Measurements from ENCODE around the gene CELSR3.
A peak's percentile ranks its signal among the peaks of the same experiment; 100 is the strongest.

Gene CELSR3

DNA sequence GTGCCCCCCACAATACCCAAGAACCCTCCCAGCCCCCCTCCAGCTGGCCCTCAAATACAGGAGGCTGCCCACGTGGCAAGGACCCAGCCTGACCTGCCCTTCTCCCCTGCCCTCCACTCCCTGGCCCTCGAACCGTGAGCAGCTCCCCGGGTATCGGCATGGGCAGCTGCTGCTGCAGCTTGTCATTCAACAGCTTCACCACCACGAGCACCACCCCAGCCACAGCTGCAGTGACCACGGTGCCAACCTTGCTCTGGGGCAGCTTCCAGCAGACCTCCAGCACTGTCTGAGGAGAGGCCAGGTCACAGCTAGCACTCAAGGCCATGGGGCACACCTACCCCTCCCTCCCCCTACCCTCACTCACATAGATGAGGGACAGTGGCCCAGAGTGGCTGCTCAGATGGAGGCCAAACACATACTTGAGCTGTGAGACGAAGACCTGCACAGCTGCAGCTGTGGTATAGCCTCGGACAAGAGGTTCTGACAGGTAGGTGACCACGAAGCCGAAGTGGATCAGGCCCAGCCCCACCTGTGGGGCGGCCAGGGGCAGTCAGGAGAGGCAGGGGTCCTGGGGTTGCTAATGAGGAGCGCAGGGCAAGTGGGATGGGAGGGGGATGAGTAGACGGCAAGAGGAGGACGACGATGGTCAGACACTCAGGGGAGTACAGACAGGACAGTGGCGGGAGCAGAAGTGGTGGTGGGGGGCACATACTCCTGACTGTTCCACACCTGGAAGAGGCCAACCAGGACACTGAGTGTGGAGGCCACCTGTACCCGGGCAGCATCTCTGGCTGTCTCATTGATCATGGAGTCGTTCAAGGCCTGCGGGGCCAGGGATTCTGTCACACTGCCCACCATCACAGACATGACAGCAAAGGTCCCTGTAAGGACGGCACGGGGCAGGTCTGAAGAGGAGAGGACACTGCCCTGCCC, 30.9 kb downstream of the CELSR3 start:
- DNase-seq = no peak

DNA sequence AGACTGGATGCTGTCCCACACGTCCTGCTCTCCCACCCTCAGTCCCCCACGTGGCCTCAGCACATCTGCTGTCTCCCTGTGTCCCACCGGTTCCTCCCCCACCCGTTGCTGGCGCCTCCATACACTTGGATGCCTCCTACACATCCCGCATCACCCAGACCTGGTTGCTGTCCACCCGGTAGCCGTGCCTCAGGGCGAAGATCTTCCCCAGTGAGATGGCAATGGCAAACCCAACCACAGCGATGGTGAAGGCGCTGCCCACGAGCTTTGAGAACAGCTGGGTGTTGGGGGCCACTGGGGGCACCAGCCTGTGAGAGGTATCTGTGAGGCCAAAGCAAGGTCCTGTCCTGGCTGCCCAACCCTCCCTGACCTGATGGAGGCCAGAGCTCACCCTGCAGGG, 31.9 kb downstream of the CELSR3 start:
- no peak for DNase-seq

DNA sequence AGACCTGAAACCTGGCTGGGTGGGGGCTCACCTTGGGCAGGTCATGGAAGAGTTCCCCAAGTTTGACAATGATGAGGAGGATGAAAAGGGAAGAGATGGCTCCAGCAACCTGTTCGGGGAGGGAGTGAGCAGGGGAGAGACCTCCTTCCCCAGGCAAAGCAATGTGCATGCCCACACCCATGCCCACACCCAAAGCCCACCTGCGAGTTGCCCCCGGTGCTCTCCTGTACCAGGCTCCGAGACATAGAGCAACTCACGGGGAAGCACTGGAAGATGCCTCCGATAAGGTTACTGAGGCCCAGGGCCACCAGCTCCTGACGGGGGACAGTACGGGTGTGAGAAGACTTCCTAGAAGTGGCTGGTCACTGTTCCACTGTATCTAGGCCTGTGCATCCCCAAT, 32.3 kb downstream of the CELSR3 start:
- DNase-seq = no peak

DNA sequence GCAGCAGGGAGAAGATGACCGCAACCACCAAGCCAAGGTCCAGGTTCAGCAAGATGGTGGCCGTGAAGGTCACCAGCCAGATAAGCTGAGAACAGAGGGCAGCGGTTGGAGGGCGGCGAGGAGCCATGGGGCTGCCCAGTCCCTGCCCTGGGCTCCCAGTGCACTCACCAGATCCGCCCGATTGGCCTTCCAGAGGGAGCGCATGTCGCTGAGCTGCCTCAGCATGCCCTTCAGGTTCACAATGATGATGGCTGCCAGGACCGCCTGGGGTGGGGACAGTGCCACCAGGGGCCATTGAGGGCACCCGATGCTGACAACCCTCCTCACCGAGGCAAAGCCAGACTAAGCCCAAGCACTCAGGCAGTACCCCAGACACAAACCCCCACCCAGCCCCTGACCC, 32.8 kb downstream of the CELSR3 start:
- no peak for DNase-seq

DNA sequence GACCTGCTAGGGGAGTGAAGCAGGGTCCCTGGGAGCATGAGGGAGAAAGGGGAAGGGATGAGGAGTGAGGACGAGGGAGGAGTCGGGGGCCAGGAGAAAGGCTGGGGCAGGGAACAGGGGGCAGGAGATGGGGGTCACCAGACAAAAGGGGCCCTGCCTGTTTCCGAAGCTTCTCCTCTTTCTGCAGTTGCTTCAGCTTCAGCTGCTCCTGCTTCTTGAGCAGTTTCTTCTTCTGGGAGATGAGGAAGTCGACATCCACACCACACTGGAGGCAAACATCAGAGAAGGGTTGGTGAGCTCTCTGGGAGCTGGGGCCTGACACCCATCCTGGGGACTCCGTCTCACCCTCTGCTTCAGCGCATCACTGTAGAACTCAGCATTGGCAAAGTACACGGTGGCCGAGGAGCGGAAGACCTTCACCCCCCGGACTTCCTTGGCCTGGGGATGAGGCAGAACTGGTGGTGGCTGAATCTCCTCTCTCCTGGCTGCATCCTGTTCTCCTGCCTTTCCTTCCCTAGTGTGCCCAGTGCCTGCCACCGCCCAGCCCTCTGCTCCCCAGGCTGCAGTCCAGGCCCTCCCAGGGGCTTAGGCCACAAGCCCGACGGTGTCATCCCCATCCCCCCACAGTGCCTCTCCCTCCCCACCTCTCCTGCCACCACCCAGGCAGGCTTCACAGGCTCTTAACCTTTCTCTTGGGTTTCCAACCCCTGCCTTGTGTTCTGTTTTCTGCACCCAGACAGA, 34.2 kb downstream of the CELSR3 start:
- DNase-seq = no peak

DNA sequence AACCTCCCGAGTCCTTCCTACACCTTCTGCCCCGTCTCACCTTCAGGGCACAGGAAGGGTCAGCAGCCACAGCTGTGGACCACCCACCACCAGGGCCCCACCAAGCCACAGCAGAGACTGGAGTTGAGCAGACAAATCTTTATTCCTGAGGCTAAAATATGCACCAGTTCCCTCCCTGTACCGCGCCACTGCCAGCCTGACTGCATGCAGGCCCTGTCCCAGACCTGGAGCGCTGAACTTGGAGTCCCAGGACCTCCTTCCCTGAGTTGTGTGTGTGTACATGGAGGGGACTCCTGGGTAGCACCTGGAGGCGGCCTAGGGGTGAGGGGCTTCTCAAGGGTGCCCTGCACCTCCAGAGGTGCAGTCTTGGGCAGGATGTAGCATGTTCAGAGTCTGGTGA, 37.1 kb downstream of the CELSR3 start:
- DNase-seq = no peak

DNA sequence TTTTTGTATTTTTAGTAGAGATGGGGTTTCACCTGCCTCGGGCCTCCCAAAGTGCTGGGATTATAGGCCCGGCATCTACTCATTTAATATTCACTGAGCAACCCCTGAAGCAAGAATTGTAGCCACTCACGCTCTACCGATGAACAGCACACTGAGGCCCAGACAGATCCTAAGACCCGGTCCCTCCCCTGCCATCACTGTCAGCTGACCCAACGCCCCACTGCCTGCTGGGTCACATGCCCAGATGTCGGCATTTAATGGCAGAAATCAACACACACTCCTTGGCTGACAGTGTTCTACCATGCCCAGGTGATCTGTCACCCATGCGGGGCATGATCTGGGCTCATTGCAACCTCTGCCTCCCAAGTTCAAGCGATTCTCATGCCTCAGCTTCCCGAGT, 37.9 kb downstream of the CELSR3 start:
- no peak for DNase-seq

DNA sequence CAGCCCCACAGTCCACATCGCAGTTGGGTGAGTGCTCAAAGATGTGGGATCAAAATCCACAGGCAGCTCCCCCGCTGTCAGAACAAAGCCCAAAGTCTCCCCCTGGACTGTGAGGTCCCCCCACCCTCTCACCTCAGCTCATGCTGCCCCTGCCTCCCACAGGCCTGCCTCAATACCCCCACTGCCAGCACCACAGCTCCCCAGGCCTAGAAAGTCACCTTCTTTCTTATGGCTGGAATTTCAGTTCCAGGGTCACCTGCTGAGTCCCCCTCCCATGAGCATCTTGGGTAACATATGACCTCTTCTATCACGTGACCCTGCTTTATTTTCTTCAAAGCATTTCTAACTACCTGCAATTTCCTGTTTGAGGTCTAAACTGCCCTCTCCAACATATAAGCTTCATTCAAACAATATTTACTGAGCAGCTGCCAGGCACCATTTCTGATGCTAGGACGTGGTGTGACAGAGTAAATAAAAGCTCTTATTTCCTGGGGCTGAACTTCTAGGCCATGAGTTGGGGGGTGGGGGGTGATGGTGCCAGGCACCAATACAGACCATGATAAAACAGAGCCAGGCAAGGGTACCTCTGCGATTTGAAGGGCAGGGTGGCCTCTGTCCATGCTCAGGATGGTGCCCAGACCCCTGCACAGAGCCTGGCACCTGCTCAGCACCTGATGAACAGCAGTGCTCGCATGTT, 38.7 kb downstream of the CELSR3 start:
- DNase-seq = no peak

DNA sequence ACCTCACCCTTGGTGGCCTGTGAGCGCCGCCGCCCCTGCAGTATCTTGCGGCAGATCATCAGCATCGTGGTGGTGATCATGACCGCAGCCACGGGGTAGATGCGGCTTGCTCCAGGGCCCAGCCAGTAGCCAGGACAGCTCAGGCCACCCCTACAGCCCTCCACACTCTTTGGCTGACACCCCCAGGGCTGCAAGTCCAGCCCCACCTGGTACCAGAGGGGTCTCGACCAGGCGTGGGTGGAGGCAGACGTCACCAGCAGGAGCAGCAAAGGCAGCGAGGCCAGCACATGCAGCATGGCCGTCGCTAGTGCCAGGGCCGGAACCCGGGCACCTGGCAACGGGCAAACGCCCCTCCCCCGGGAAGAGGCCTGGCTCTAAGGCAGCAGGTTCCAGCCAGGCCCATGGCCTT, 41.2 kb downstream of the CELSR3 start, which contains the start of gene TMEM89:
Gene TMEM89 (minus strand): TSS at position 309 of the 409 bp plus-strand sequence. CDS start 13 bp downstream, at position 296.
- DNase-seq = no peak

DNA sequence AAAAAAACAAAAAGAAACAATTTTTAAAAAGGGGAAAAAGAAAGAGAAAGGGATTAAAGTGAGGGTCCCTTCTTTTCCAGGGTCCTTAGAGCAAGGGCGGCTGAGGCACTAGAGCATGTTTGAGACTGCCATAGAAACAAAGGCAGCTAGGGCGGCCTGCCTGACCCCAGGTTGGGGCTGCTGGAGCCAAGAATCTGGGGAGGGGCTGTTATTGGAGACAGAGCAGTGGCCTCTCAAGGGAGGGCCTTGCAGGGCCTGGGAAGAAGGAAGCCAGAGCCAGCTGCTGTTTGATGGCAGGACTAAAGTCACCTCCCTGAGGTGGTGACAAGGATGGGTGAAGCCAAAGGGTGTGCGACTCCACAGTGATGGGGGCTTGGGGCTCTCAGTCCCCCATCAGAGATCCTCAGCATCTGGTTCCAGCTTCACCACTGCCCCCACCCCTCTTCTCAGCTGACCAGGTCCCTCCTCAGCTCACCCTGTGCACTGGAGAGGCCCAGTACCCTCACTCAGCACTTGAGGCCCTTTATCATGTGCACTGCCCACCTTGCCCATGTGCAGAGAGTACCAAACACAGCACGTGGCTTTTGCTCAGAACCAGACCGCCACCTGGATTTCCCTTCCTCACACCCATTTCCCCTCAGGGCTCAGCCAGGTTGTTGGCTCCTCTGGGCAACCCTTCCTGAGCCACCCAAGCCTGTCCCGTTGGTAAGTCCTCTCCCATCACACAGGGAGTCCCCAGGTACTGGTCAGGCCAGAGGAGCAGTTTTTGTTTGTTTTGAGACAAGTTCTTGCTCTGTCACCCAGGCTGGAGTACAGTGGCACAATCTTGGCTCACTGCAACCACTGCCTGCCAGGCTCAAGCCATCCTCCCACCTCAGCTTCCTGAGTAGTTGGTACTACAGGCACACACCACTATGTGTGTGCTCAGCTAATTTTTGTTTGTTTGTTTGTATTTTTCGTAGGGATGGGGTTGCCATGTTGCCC, 42.9 kb downstream of the CELSR3 start:
- no peak for DNase-seq

DNA sequence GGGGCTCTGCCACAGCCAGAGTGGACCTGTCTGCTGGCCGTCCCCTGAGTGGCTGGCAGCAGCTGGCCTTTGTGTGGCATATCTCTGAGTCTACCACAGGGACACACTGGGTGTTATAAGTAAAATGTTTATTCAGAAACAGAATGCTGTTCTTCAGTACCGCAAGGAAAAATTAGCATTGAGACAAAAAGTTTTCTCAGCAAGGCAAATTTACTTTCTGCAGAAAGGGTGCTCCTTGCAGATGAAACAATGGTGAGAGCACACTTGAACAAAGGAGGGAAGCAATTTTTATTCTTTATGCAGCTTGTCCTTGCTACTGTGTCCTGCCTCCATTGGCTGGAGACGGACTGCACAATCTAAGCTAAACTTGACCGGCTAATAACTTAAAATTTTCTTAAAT, 45.1 kb downstream of the CELSR3 start:
- no peak for DNase-seq

DNA sequence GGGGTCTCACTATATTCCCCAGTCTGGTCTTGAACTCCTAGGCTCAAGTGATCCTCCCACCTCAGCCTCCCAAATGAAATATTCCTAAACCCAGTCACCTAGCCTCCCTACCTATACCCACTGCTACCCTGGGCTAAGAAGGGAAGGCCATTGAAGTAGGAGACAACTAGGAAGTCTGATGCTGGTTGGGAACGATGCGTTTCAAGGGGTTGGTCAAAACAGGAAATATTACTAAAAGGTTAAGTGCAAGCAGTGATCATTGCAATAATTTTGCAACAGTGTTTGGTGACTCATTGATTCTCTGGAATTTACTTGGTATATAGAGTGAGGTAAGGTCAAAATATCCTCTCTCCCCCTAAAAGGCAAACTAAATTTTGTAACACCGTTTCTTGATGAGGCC, 48.6 kb downstream of the CELSR3 start:
- no peak for DNase-seq

DNA sequence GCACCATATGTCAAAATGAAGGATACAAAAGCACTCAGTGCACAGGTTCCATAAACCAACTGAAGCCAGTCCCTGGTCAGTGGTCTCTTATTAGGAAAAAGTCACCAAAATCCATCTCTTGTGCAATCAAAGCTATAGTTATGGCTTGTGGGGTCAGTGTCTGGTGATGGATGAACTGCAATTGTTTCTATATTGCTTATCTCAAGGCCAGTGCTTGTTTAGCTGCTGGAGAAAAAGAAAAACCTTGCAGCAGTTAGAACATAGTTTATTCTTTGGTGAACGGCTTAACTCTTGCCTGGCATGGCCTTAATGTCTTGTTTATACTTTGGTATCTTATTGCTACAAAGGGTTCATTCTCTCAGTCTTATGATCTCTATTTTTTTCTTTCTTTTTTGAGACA, 50.4 kb downstream of the CELSR3 start:
- no peak for DNase-seq

DNA sequence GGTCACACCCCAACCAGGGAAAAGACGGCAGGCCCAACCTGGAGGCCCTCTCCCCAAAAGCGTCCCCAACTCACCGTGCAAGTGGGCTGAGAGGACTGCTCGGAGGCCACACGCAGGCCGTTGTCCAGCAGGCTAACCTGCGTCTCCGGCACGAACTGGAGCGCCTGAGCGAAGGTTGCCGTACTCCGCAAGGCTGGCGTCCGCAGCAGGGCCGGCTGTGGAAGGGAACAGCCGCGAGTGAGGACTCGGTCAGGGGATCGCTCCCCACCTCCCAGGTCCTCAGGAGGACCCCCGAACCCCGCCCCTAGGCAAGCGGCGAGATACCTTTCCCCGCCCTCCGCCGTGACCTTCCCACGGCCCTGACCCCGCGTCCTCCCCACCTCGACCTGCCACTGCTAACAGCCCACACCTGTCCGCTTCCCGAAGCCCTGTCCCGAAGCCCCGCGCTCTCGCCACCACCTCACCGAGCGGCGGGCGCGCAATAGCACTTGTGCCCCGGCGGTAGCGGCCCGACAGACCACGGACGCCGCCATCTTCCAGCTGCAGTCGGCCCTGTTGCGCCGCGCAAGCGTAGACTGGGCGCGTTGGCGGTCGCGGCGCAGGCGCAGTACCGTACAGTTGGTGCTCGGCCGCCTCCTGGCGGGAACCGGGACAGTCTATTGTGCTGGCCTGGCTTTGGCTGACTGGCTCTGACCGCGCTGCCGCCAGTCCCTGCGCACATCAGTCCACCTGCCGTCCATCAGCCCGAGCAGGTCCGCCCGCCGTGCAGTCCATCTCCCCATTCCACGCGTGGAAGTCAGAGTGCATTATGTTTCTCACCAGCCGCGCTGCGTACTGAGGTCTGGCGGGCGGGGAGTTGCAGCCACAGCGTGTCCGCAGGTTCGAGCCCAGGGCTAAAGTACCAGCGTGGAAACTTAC, 53.3 kb downstream of the CELSR3 start, which contains the start of gene UQCRC1:
Gene UQCRC1 (minus strand): TSS at position 559 of the 918 bp plus-strand sequence. CDS start 26 bp downstream, at position 533.
- peak; percentile 94 for DNase-seq

DNA sequence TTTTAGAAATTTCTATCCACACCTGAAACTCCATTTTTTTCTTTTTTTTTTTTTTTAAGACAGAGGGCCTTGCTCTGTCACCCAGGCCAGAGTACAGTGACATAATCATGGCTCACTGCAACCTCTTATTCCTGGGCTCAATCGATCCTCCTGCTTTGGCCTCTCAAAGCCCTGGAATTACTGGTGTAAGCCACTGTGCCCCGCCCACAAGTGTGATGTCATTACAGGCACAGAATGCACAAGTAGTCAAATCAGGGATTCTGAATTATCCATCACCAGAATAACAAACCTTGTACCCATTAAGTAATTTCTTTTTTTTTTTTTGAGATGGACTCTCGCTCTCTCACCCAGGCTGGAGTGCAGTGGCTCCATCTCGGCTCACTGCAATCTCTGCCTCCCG, 55.2 kb downstream of the CELSR3 start:
- DNase-seq = peak; percentile 57

DNA sequence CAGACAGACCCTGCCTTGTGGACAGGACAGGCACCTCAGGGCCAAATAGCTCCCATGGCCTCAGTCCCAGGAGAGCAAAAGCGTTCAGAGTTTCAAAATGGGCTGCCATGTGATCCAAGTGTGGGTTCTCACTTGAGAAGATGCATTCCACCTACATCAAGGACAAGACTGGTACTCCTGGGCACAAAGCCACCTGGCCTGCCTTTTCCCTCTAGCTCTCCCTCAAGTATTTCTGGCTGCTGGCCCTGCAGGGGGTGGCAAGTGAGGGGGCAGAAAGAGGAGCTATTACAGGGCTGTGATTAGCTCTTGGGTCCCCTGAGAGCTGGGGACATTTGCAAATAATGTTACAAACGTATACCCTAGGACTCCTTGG, 61.1 kb downstream of the CELSR3 start:
- no peak for DNase-seq

DNA sequence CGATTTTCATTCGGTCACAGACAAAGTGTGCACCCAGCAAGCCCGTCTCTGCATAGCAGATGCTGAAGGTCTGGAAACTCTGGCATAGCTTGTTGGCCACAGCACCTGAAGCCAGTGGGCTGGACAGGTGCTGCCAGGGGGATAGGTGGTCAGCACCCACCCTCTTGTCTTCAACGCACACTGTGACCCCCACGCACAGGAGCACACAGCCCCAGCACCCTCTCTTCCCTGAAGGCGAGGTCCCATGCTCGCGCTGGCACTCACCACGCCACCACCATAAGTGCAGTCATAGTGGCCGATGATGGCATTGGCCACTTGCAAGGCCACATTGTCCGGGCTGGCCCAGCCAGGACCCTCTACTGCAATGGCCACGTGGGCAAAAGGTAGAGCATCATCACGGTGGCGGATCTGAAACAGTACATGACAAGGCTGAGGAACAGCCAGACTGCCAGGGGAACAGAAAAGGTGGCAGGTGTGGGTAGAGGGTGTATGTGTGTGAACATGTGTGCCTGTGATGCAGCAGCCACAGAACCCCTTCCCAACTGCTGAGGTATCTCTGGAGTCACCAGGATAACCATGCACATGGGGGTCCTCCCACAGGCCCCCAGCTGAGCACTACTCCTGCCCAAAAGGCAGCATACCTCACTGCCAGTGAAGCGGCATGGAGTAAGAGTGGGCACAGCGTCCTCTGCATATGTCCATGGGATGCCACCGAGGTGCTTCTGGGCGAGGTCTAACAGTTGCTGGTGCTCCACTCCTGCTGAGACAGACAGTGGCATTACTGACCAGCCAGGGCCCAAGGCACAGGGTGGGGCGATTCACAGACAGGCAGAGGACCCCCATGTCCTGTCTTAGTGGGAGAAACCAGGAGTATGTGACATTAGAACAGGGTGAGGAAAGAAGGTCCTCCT, 61.7 kb downstream of the CELSR3 start:
- no peak for DNase-seq

DNA sequence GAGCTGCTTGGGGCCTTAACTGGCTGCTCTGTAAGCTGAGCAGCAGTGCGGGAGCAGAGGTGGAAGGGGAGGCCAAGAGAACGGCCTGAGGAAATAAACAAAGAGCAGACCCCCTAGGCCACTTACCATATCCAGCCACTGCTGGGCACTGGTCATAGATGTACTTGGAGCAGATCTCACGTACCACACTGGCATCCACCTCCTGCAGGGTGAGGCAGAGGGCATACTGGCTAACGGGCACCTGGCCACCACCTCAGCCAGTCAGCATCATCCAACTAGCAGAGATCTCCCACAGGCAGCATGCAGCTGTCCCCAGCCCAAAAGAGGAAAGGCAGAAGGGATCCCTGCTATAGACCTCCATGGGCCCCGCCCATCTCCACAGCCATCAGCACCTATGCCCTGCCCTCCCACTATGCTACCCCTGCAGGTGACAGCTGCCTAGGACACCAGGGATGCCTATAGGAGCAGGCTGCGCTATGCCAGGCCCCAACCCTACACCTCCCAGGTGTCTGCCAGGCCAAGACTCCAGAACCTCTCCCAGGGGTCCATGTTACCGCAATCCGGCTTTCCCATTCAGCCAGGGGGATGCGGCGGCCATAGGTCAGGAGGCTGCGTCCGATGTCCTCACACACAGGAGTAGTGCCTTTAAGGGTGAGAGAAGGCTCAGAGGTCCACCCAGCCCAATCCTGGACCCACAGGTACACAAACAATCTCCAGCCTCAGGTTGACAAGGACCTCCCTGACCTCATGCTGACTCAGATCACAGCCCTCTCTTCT, 63.0 kb downstream of the CELSR3 start:
- no peak for DNase-seq

DNA sequence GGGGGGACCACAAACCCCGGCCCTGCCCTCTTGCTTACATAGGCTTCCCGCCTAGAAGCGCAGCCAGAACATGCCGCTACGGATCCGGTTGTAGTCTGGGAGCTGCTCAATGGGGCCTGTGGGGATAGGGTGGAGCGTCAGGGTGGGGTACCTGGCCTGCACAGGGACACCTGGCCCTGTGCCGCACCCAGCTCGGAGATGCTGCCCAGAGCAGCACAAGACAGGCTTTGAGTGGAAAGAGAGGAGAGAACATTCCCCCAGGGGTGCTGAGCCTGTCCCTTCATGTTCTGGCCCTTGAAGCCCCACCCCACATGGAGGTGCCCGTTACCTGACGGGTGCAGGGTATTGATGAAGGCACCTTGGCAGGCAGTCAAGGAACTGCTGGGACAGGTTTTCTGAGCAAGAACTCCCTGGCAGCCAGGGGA, 63.6 kb downstream of the CELSR3 start:
- DNase-seq = no peak
